Keratinocyte (primary cell): ENCODE measurements around the gene CFAP61. TPM values are rescaled to one million over a fixed set of nuclear protein-coding genes. Genes with fewer than 3 reads are reported as not detected.
A peak's percentile ranks its signal among the peaks of the same experiment; 100 is the strongest.

ENCODE experiments used
- DNase-seq: peaks from one replicate; pipeline ENCODE4 v3.0.0-alpha.2; 2011; ENCODE audit warnings: low read depth, missing footprints, low spot score
- FAIRE-seq: peaks from 2 replicates; lab custom pipeline; 2011; peaks lifted over from hg19 to GRCh38; lab: Jason Lieb, UNC
- H2AFZ ChIP-seq: 2 replicates; pipeline ENCODE4 v1.6.0; 2012; ENCODE audit warnings: low read length, control low read depth, inconsistent platforms; ENCODE audit not compliant: control insufficient read depth
- H3K27ac ChIP-seq: 2 replicates; pipeline ENCODE4 v1.5.1; 2011; ENCODE audit warnings: low read length; ENCODE audit not compliant: control insufficient read depth, insufficient read depth
- H3K27me3 ChIP-seq: 3 replicates; pipeline ENCODE4 v1.6.0; 2011; ENCODE audit warnings: low read length; ENCODE audit not compliant: control insufficient read depth, insufficient read depth; ENCODE audit errors: extremely low read depth
- H3K36me3 ChIP-seq, 2 experiments: 2 replicates in 1 of 2; 3 replicates in 1 of 2; pipeline ENCODE4 v1.5.1; 2011; ENCODE audit warnings: low read length in 2 of 2, mild to moderate bottlenecking in 1 of 2; ENCODE audit not compliant: control insufficient read depth in 2 of 2, insufficient read depth in 2 of 2; ENCODE audit errors: extremely low read depth in 1 of 2
- H3K4me1 ChIP-seq: 3 replicates; pipeline ENCODE4 v1.5.1; 2011; ENCODE audit warnings: low read length; ENCODE audit not compliant: control insufficient read depth, insufficient read depth; ENCODE audit errors: extremely low read depth
- H3K4me2 ChIP-seq: 3 replicates; pipeline ENCODE4 v1.6.0; 2011; ENCODE audit warnings: low read depth, low read length; ENCODE audit not compliant: control insufficient read depth, insufficient read depth; ENCODE audit errors: extremely low read depth
- H3K4me3 ChIP-seq, 3 experiments: fragments of 200-600 bp in 1 of 3; sonication (generic) in 1 of 3; 2 replicates in 2 of 3; 3 replicates in 1 of 3; pipeline ENCODE4 v1.5.1; 2011 to 2016; ENCODE audit warnings: low read length in 3 of 3, mild to moderate bottlenecking in 3 of 3, control low read depth in 2 of 3, inconsistent platforms in 1 of 3, low read depth in 1 of 3, mixed read lengths in 1 of 3, mixed run types in 1 of 3, moderate library complexity in 1 of 3; ENCODE audit not compliant: control insufficient read depth in 2 of 3, insufficient read depth in 2 of 3; ENCODE audit errors: extremely low read depth in 1 of 3
- H3K79me2 ChIP-seq: 2 replicates; pipeline ENCODE4 v1.6.0; 2012; ENCODE audit warnings: low read length; ENCODE audit not compliant: control insufficient read depth, insufficient read depth
- H3K9ac ChIP-seq: 3 replicates; pipeline ENCODE4 v1.6.0; 2011; ENCODE audit warnings: low read length; ENCODE audit not compliant: control insufficient read depth, insufficient read depth; ENCODE audit errors: extremely low read depth
- H3K9me1 ChIP-seq: 3 replicates; pipeline ENCODE4 v1.6.0; 2011; ENCODE audit warnings: low read length; ENCODE audit not compliant: control insufficient read depth, insufficient read depth; ENCODE audit errors: extremely low read depth
- H3K9me3 ChIP-seq: 2 replicates; pipeline ENCODE4 v1.5.1; 2012; ENCODE audit warnings: low read depth, low read length; ENCODE audit not compliant: control insufficient read depth
- H4K20me1 ChIP-seq: 3 replicates; pipeline ENCODE4 v1.6.0; 2011; ENCODE audit warnings: low read length; ENCODE audit not compliant: control insufficient read depth, insufficient read depth; ENCODE audit errors: extremely low read depth
- CTCF ChIP-seq, 3 experiments: IDR thresholded peaks in 1 of 3; conservative IDR thresholded peaks in 1 of 3; optimal IDR thresholded peaks in 1 of 3; 2 replicates in 2 of 3; 3 replicates in 1 of 3; pipeline versions ENCODE3 to v1.5.1; 2011; ENCODE audit warnings: low read length in 3 of 3, mild to moderate bottlenecking in 3 of 3, moderate library complexity in 2 of 3, control low read depth in 1 of 3, inconsistent platforms in 1 of 3; ENCODE audit not compliant: insufficient read depth in 2 of 3; ENCODE audit errors: extremely low read depth in 1 of 3
- EZH2 ChIP-seq: IDR thresholded peaks from one replicate; pipeline ENCODE4 v1.6.1; 2012; ENCODE audit warnings: inconsistent platforms, mild to moderate bottlenecking, low read length, moderate library complexity
- dilution Hi-C: fragments of 300-500 bp; cut with MboI; formaldehyde crosslinking; loops from one replicate; pipeline ENCODE4 v1.7.0; 2020; ENCODE audit warnings: low sequenced_read_pairs; ENCODE audit not compliant: extremely low pct_ligation_motif_present
- polyA plus RNA-seq, 5 experiments: library from polyadenylated mRNA; depleted of rRNA in 3 of 5; stranded (reverse) in 3 of 5; stranded (forward) in 1 of 5; unstranded in 1 of 5; fragments of >200 nt; gene quantifications; 1 replicate in 1 of 5; 2 replicates in 3 of 5; 3 replicates in 1 of 5; pipeline versions ENCODE4 v1.2.1 to v1.2.3, GENCODE V29; 2011 to 2012; ENCODE audit warnings: missing spikeins in 2 of 5, low read depth in 1 of 5, low replicate concordance in 1 of 5

Gene CFAP61
- polyA plus RNA-seq, 1 donor (not counting 4 experiments of a cell fraction or from before 2014, with no cell fraction given) = 0.25 TPM

DNA sequence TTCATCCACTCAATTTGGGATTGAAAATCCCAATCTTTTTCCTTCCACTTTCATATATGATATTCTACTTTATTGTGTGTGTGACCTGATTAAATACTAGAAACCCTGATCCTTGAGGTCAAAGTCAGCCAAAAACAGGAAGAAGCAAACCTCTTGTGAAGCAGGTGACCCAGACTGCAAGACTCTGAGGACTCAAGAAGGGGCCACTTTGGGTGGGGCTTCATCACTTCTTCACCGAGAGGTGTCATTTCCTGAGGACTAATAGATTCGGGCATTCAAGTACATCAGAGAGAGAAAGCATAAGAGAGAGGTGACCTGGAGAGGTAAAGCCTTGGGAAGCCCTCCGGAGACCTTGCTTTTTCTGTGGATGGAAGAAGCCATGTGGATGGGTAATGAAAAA is 129.0 kb downstream of the CFAP61 start:
- Histone ChIP-seq H3K4me2 (no peak overlapping the region), H3K9ac (no peak overlapping the region), H3K9me1 (no peaks in the 10 kb centered on the region), H4K20me1 (no peaks in the 10 kb centered on the region), H3K9me3 (no peaks in the 10 kb centered on the region), H3K27ac (no peak overlapping the region), H3K36me3 (no peaks in the 10 kb centered on the region), H3K4me3 (no peak overlapping the region), H3K79me2 (no peaks in the 10 kb centered on the region), H2AFZ (no peak overlapping the region), H3K4me1 (no peaks in the 10 kb centered on the region), H3K27me3 (no peaks in the 10 kb centered on the region)
- FAIRE-seq (no peak), DNase-seq (no peak)
- dilution Hi-C loops = no loop called here
- TF ChIP-seq EZH2 (no peak), CTCF (optimal IDR thresholded peaks at IDR 0.05 in 1 of 3, IDR thresholded peaks at IDR 0.05 in 1 of 3, conservative IDR thresholded peaks at IDR 0.05 in 1 of 3; ENCODE audit: extremely low read depth in 1 of 3, insufficient read depth in 2 of 3, low read length in 3 of 3) (no peak)

DNA sequence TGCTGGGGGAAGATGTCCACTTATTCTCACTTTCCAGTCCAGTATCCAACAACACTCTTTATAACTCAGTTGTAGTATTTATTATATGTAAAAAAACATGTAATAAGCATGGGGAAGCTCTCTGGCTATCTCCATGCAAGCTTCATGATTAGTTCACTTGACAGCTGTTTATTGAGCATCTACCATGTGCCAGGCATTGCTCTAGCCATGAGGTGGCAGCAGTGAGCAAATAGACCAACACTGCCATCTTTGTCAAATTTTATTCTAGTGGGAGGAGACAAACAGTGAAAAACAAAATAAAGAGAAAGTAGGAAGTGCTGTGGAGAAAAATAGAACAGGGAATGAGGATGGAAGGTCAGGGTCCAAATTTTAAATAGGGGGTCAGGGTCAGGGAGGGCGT is 131.8 kb downstream of the CFAP61 start:
- H3K9me1 ChIP-seq = no peaks in the 10 kb centered on the region
- peak; percentile 33 to 50 (median 41) for TF ChIP-seq CTCF (optimal IDR thresholded peaks at IDR 0.05 in 1 of 3, IDR thresholded peaks at IDR 0.05 in 1 of 3, conservative IDR thresholded peaks at IDR 0.05 in 1 of 3; ENCODE audit: extremely low read depth in 1 of 3, insufficient read depth in 2 of 3, low read length in 3 of 3)
- TF ChIP-seq EZH2 = no peak
- H3K27ac ChIP-seq = no peak overlapping the region
- dilution Hi-C loops = no loop called here
- H3K4me2 ChIP-seq = no peak overlapping the region
- no peaks in the 10 kb centered on the region for H3K27me3 ChIP-seq
- no peaks in the 10 kb centered on the region for H3K9me3 ChIP-seq
- H3K9ac ChIP-seq = no peak overlapping the region
- no peaks in the 10 kb centered on the region for H3K4me1 ChIP-seq
- FAIRE-seq (no peak), DNase-seq (no peak)
- no peaks in the 10 kb centered on the region for H4K20me1 ChIP-seq
- H3K79me2 ChIP-seq = no peaks in the 10 kb centered on the region
- H3K36me3 ChIP-seq = no peaks in the 10 kb centered on the region
- H2AFZ ChIP-seq = no peak overlapping the region
- H3K4me3 ChIP-seq = no peak overlapping the region
